H1 (cell line): Measurements from ENCODE around the gene GCNA. TPM values are rescaled to one million over a fixed set of nuclear protein-coding genes. Genes with fewer than 3 reads are reported as not detected.

Source experiments
- ATF3 ChIP-seq: IDR thresholded peaks from 2 replicates; pipeline ENCODE4 v1.6.1; 2011; ENCODE audit warnings: low read depth, mild to moderate bottlenecking, low read length; ENCODE audit not compliant: insufficient read depth
- SP4 ChIP-seq: IDR thresholded peaks from 2 replicates; pipeline ENCODE4 v1.6.1; 2012; ENCODE audit warnings: low read length, inconsistent platforms
- polyA plus RNA-seq, 7 experiments: library from polyadenylated mRNA; depleted of rRNA in 3 of 7; stranded (reverse) in 5 of 7; unstranded in 2 of 7; fragments of >200 nt in 5 of 7; fragments of 200-250 nt in 2 of 7; gene quantifications; 1 replicate in 5 of 7; 2 replicates in 1 of 7; 4 replicates in 1 of 7; pipeline versions ENCODE4 v1.2.1 to v1.2.3, GENCODE V29; 2011 to 2013; ENCODE audit warnings: missing spikeins in 2 of 7, mixed read lengths in 2 of 7
- total RNA-seq: library from RNA; stranded (reverse); fragmentation: NEBNext Ultra II Directional; extraction: Animal tissue kit (Norgen Biotek cat#: 25700); gene quantifications from 2 replicates; pipeline ENCODE4 v1.2.1, GENCODE V29; 2021

Gene GCNA
- total and polyA plus RNA-seq, 2 of the 8 experiments (the other 6 are each of a cell fraction or from before 2014, with no cell fraction given): 0.41 to 0.95 TPM

- no peak for TF ChIP-seq ATF3
- no peak for TF ChIP-seq SP4
These were observed 36.8 kb downstream of the GCNA start (continued) for GRCh38 chrX:71615056-71615455.
